Tibial nerve (tissue), 4 donors: ENCODE results near the gene GCNT3. TPM values are rescaled to one million over a fixed set of nuclear protein-coding genes. Genes with fewer than 3 reads are reported as not detected.
A peak's percentile ranks its signal among the peaks of the same experiment; 100 is the strongest.

ENCODE experiments used
- DNase-seq, 2 donors: peaks; one replicate each; pipeline ENCODE4 v3.0.0-alpha.2; 2019; ENCODE audit warnings: low spot score in 2 of 2
- H3K27ac ChIP-seq, 4 donors: fragments of 200-600 bp; sonication (generic) in 3 of 4; one replicate each; pipeline ENCODE4 v1.5.1; 2017 to 2019; ENCODE audit warnings: mild to moderate bottlenecking in 1 of 4
- H3K27me3 ChIP-seq, 2 donors: fragments of 200-600 bp; sonication (generic) in 1 of 2; one replicate each; pipeline versions ENCODE4 v1.5.1 to v1.6.0; 2017 to 2019
- H3K36me3 ChIP-seq, 3 donors: fragments of 200-600 bp; sonication (generic); one replicate each; pipeline ENCODE4 v1.5.1; 2018 to 2019
- H3K4me1 ChIP-seq, 4 donors: fragments of 200-600 bp; sonication (generic) in 3 of 4; one replicate each; pipeline ENCODE4 v1.5.1; 2017 to 2019
- H3K4me3 ChIP-seq, 4 donors: fragments of 200-600 bp; sonication (generic) in 3 of 4; one replicate each; pipeline ENCODE4 v1.5.1; 2017 to 2019; ENCODE audit warnings: mild to moderate bottlenecking in 1 of 4, moderate library complexity in 1 of 4
- H3K9me3 ChIP-seq, 4 donors: fragments of 200-600 bp; sonication (generic) in 3 of 4; one replicate each; pipeline ENCODE4 v1.5.1; 2017 to 2019
- EP300 ChIP-seq, 2 donors: sonication (generic); formaldehyde crosslinking; IDR thresholded peaks; one replicate each; pipeline ENCODE4 v1.6.1; 2017; ENCODE audit warnings: antibody characterized with exemption in 2 of 2, mild to moderate bottlenecking in 1 of 2
- POLR2A ChIP-seq, 2 donors: fragments of 450-650 bp; IDR thresholded peaks; one replicate each; pipeline ENCODE4 v1.6.1; 2017; ENCODE audit warnings: antibody characterized with exemption in 2 of 2, mild to moderate bottlenecking in 2 of 2, moderate library complexity in 2 of 2
- WGBS, 2 donors: methylation state at CpG; one replicate each; pipeline ENCODE4 v1.1.5; 2018; 5-methylcytosine and 5-hydroxymethylcytosine counted together
- total RNA-seq, 4 donors: library from RNA; depleted of rRNA; stranded (reverse); fragments of >200 nt; gene quantifications; one replicate each; pipeline ENCODE4 v1.1.0, GENCODE V29; 2016
- TF ChIP-seq, protein P1 (sequence below), 5 experiments: fragments of 200-600 bp in 3 of 5; fragments of 450-650 bp in 2 of 5; sonication (generic) in 3 of 5; IDR thresholded peaks; one replicate each; pipeline ENCODE4 v1.5.1; 2016 to 2019; ENCODE audit warnings: antibody characterized with exemption in 5 of 5, mild to moderate bottlenecking in 3 of 5, moderate library complexity in 2 of 5

GCNT3 gene
- total RNA-seq, 4 donors from 2014 or later, result not detected

GRCh38 chr15:59615661-59616060, 4.1 kb downstream of the GCNT3 start:
- H3K9me3 ChIP-seq, result no peaks in the 10 kb centered on the region
- no peaks in the 10 kb centered on the region for H3K27me3 ChIP-seq
- H3K4me1 ChIP-seq, result no peaks in the 10 kb centered on the region
- no peaks in the 10 kb centered on the region for H3K36me3 ChIP-seq
- no peak overlapping the region for H3K4me3 ChIP-seq
- TF ChIP-seq, protein P1, sequence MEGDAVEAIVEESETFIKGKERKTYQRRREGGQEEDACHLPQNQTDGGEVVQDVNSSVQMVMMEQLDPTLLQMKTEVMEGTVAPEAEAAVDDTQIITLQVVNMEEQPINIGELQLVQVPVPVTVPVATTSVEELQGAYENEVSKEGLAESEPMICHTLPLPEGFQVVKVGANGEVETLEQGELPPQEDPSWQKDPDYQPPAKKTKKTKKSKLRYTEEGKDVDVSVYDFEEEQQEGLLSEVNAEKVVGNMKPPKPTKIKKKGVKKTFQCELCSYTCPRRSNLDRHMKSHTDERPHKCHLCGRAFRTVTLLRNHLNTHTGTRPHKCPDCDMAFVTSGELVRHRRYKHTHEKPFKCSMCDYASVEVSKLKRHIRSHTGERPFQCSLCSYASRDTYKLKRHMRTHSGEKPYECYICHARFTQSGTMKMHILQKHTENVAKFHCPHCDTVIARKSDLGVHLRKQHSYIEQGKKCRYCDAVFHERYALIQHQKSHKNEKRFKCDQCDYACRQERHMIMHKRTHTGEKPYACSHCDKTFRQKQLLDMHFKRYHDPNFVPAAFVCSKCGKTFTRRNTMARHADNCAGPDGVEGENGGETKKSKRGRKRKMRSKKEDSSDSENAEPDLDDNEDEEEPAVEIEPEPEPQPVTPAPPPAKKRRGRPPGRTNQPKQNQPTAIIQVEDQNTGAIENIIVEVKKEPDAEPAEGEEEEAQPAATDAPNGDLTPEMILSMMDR (IDR thresholded peaks at IDR 0.05), result no peak
- no peak for TF ChIP-seq EP300 (IDR thresholded peaks at IDR 0.05)
- no peak for TF ChIP-seq POLR2A (IDR thresholded peaks at IDR 0.05)
- no peak for DNase-seq
- 86 to 90% methylated on average over 5 of the region's 5 CpGs for WGBS, 2 donors
- H3K27ac ChIP-seq, result no peak overlapping the region

DNA sequence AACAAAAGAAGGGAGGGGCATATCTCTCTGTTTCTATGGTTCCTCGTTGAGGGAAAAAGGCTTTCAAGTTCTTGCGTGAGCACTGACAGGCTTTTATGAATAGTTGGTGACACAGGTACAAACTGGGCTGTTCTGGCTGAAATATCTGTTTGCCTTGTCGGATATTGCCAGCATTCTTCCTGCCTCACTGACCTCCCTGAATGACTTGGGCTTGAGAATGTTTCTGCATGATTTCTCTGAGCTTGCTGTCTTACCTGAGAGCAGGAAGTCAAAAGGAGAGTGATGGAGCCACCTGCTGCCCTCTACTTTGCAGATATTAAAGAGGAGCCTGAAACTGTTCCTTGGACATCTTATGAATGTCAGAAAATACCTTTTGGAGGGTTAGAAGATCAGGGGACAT, 4.8 kb downstream of the GCNT3 start:
- DNase-seq, result no peak
- H3K4me3 ChIP-seq, result no peak overlapping the region
- TF ChIP-seq POLR2A (IDR thresholded peaks at IDR 0.05), result no peak
- TF ChIP-seq EP300 (IDR thresholded peaks at IDR 0.05), result no peak
- TF ChIP-seq, protein P1 (IDR thresholded peaks at IDR 0.05), result no peak
- no peaks in the 10 kb centered on the region for H3K9me3 ChIP-seq
- H3K4me1 ChIP-seq, result no peaks in the 10 kb centered on the region
- 75 to 78% methylated on average over 3 of the region's 3 CpGs for WGBS, 2 donors
- H3K27me3 ChIP-seq, result no peaks in the 10 kb centered on the region
- H3K27ac ChIP-seq, result no peak overlapping the region
- H3K36me3 ChIP-seq, result no peaks in the 10 kb centered on the region

DNA sequence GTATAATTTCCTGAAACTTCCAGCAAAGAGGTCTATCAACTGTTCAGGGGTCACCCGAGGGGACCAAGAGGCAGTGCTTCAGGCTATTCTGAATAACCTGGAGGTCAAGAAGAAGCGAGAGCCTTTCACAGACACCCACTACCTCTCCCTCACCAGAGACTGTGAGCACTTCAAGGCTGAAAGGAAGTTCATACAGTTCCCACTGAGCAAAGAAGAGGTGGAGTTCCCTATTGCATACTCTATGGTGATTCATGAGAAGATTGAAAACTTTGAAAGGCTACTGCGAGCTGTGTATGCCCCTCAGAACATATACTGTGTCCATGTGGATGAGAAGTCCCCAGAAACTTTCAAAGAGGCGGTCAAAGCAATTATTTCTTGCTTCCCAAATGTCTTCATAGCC, 6.8 kb downstream of the GCNT3 start:
- H3K36me3 ChIP-seq, result no peaks in the 10 kb centered on the region
- no peaks in the 10 kb centered on the region for H3K9me3 ChIP-seq
- H3K4me1 ChIP-seq, result no peaks in the 10 kb centered on the region
- no peak for DNase-seq
- WGBS, 2 donors, result 77 to 81% methylated on average over 4 of the region's 4 CpGs
- TF ChIP-seq EP300 (IDR thresholded peaks at IDR 0.05), result no peak
- TF ChIP-seq, protein P1 (IDR thresholded peaks at IDR 0.05), result no peak
- no peak for TF ChIP-seq POLR2A (IDR thresholded peaks at IDR 0.05)
- H3K4me3 ChIP-seq, result no peak overlapping the region
- no peaks in the 10 kb centered on the region for H3K27me3 ChIP-seq
- no peak overlapping the region for H3K27ac ChIP-seq

DNA sequence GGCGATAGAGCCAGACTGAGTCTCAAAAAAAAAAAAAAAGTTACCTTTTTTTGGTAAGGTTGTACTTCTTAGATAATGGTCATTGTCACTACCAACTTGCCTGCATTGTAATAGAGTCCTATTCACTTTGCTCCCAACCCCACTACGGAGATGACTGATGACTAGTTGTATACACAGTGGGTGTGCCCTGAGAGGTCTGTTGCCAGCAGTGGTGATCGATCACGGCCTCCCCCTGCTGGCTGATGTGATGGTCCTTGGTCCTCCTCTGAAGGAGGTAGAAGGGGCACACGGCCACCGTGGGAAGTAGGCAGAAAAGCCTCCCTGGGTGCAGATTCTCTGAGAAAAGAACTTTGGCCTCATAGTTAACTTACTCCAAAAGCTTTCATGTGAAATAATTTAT, 10.7 kb downstream of the GCNT3 start:
- no peak for DNase-seq
- Histone ChIP-seq H3K36me3 (no peaks in the 10 kb centered on the region), H3K27ac (no peak overlapping the region), H3K27me3 (no peaks in the 10 kb centered on the region), H3K9me3 (no peaks in the 10 kb centered on the region), H3K4me3 (no peak overlapping the region), H3K4me1 (no peaks in the 10 kb centered on the region)
- TF ChIP-seq EP300 (IDR thresholded peaks at IDR 0.05) (no peak), POLR2A (IDR thresholded peaks at IDR 0.05) (no peak)
- TF ChIP-seq, protein P1 (IDR thresholded peaks at IDR 0.05), result peak in 1 of 5 experiments; percentile 22
- WGBS, 2 donors, result 25 to 29% methylated on average over 6 of the region's 6 CpGs

DNA sequence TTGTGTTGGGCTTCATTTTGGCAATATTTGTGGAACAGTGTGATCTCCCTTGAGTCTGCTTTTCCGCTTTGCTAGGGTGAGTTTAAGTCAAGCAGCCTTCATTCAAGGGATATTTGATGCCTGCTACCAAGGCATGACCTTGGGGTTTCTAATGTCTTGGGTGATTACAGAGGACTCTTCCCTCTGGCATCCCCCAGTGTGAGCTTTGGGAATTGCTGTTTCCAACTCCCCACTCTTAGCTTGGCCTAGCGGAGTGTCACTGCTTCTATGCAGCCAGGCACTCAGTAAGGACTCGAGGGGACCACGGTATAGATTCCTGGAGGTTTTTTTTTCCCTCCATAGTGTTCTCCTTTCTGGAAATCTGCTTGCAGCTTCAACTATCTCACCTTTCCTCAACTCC, 21.1 kb downstream of the GCNT3 start:
- Histone ChIP-seq H3K27me3 (no peaks in the 10 kb centered on the region), H3K4me3 (no peak overlapping the region), H3K36me3 (peaks cover 0 to 17% (median 0%) of the 10 kb centered on the region in 3 donors), H3K4me1 (no peaks in the 10 kb centered on the region), H3K27ac (no peak overlapping the region), H3K9me3 (no peaks in the 10 kb centered on the region)
- TF ChIP-seq, protein P1 (IDR thresholded peaks at IDR 0.05), result no peak
- TF ChIP-seq EP300 (IDR thresholded peaks at IDR 0.05), result no peak
- TF ChIP-seq POLR2A (IDR thresholded peaks at IDR 0.05), result no peak
- WGBS, 2 donors, result 39 to 46% methylated on average over 4 of the region's 4 CpGs
- no peak for DNase-seq
